ENCODE data around the gene PLG. TPM values are rescaled to one million over a fixed set of nuclear protein-coding genes. Genes with fewer than 3 reads are reported as not detected.

Gene PLG
- total RNA-seq, result 0.85 TPM in 1 of 2 replicates, not detected in the other

DNA sequence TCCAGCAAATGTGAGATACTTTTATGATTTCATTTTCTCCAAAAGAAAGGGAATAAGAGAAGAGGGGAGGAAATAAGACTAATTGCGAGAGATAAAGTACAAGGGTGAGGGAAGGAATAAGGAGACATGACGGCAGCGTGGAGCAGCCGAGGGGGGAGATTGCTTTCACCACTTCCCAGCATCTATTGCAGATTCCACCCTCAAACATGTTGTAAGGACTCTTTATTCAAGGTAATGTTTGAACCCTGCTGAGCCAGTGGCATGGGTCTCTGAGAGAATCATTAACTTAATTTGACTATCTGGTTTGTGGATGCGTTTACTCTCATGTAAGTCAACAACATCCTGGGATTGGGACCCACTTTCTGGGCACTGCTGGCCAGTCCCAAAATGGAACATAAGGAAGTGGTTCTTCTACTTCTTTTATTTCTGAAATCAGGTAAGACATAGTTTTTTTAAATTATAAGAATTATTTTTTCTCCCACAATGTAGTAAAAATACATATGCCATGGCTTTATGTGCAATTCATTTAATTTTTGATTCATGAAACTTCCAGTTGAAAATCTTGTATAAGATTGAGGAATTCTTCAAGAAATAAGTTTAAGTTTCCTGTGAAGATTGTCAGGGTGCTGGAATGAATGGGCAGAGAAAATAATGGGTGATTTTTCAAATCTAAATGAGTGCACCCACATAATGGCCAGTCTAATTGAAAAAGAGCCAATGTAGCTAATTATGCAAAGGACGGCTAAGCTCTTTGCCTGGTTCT lies at the start of gene PLG:
PLG (plus strand) TSS at position 327 of the 763 bp plus-strand sequence; CDS start at position 388, 61 bp downstream.

DNA sequence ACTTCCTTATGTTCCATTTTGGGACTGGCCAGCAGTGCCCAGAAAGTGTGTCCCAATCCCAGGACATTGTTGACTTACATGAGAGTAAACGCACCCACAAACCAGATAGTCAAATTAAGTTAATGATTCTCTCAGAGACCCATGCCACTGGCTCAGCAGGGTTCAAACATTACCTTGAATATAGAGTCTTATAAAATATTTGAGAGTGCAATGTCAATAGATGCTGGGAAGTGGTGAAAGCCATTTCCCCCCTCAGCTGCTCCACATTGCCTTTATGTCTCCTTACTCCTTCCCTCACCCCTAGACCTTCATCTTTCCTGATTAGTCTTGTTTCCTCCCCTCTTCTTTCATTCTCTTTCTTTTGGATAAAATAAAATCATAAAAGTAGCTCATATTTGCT lies 37.8 kb upstream of the PLG start, which contains the start of gene LPA:
LPA (minus strand) TSS at position 78 of the 400 bp plus-strand sequence; CDS start at position 17, 61 bp downstream.

Other genes with a start within 250 kb of the PLG start
- not detected in 2 replicates for gene LPA, start 38.0 kb upstream of the PLG start, total RNA-seq